Pulmonary artery endothelial cell (primary cell): ENCODE data around the gene SLC2A13. TPM values are rescaled to one million over a fixed set of nuclear protein-coding genes. Genes with fewer than 3 reads are reported as not detected.
"Not testable (repeated sequence)": the region's sequence is repeated elsewhere in the genome, so short reads cannot be mapped to it uniquely, and the experiment has no call there.

Experiments
- DNase-seq: peaks from one replicate; pipeline ENCODE4 v3.0.0-alpha.2; 2011; ENCODE audit warnings: low read depth, low spot score
- total RNA-seq: library from RNA; depleted of rRNA; stranded (reverse); fragments of >200 nt; gene quantifications from 2 replicates; pipeline ENCODE4 v1.2.3, GENCODE V29; 2014

The SLC2A13 gene
- total RNA-seq, 1 donor from 2014 or later = 3.4 TPM

GRCh38 chr12:39763071-39763889, 342.6 kb downstream of the SLC2A13 start:
- DNase-seq = no peak

GRCh38 chr12:39755478-39755877, 350.4 kb downstream of the SLC2A13 start:
- no peak for DNase-seq

- no peak for DNase-seq
Observed at GRCh38 chr12:39752482-39753137, 353.3 kb downstream of the SLC2A13 start.

GRCh38 chr12:39746151-39746550, 359.7 kb downstream of the SLC2A13 start:
- not testable (repeated sequence) for DNase-seq

- no peak for DNase-seq
Observed at GRCh38 chr12:39743655-39744054, 362.2 kb downstream of the SLC2A13 start.

- DNase-seq = no peak
Observed at GRCh38 chr12:39736406-39736805, 369.5 kb downstream of the SLC2A13 start.

- peak; percentile 1 for DNase-seq
Observed at GRCh38 chr12:39723831-39724230, 382.1 kb downstream of the SLC2A13 start.

GRCh38 chr12:39722504-39722903, 383.4 kb downstream of the SLC2A13 start:
- no peak for DNase-seq

GRCh38 chr12:39713552-39713951, 392.3 kb downstream of the SLC2A13 start:
- DNase-seq = no peak

- DNase-seq = no peak
Observed at GRCh38 chr12:39712334-39712733, 393.5 kb downstream of the SLC2A13 start.

Other genes with a start within 250 kb of the SLC2A13 start
- 3.8 and 7.2 TPM in 2 replicates for gene LRRK2, start 118.9 kb upstream of the SLC2A13 start, total RNA-seq